Measurements from ENCODE around the gene BRD4. TPM values are rescaled to one million over a fixed set of nuclear protein-coding genes. Genes with fewer than 3 reads are reported as not detected.

The BRD4 gene
- total and polyA plus RNA-seq, 10 of the 15 experiments (the other 5 are each of a cell fraction or from before 2014, with no cell fraction given) = 5.3 to 84.4 (median 11.8) TPM

DNA sequence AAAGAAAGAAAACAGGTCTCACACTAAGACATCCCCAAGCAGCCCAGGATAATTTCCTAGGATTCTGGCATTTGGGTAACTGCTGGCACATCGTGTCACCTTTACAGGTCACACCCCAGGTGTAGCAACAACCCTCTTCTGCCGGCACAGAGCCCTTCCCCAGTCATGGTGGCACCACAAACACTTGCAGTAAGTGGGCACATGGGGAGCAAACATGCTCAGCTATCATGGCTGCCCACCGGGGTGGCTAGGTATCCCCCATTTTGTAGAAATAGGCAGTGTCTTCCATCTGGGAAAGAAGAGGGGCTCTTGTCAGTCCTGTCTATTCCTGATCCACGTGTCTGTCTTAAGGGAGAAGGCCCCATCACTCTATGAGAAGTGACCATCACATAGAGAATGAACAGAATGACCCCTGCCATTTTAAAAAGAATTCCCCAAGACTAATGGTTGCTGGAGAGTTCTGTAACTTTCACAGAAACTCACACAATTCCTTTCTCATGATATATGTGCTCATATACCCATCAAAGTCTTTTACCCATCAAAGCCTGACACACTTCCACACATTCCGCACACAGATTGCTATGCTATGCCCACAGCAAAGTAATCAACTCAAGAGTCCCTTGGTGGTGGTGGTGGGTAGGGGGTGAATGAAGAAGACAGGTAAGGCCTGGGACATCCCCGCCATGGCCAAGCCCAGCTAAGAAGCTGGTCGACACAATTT is 33.3 kb downstream of the BRD4 start:
- H3K9me3 ChIP-seq (replicated peaks; ENCODE audit: control insufficient read depth, insufficient read depth, low read length) = no peaks in the 10 kb centered on the region
- H3K36me3 ChIP-seq (ENCODE audit: control insufficient read depth in 2 of 2, insufficient read depth in 2 of 2, low read length in 1 of 2) = peaks cover 3 to 6% of the 10 kb centered on the region in 2 experiments; a peak in 3 of 4 replicates
- no peak for FAIRE-seq
- ChIA-PET CTCF (interaction anchor here (0.6 to 1.8 kb wide), 2 partner anchors 11 to 114 kb away, joined by 3 to 4 read pairs; no protein-coding TSS in a partner anchor), RAD21 (ENCODE audit: unreplicated experiment) (no interaction called here), POLR2A (interaction anchor here (0.6 kb wide), 1 partner anchor 31 kb away, joined by 4 read pairs; no protein-coding TSS in a partner anchor), SMC1A (ENCODE audit: uncharacterized antibody, unreplicated experiment) (interaction anchor here (2.1 kb wide), 1 partner anchor 10 kb away, joined by 11 read pairs; no protein-coding TSS in a partner anchor)
- no peak overlapping the region; the same call in 1 of the 2 replicates for H3K27ac ChIP-seq (ENCODE audit: control insufficient read depth, insufficient read depth)
- in situ Hi-C loops (cut with MboI) = no loop called here
- no TSS peak for BruUV-seq (replicated peaks)
- no peak overlapping the region for H3K4me2 ChIP-seq (ENCODE audit: control insufficient read depth, insufficient read depth)
- H3K9ac ChIP-seq (ENCODE audit: control insufficient read depth, insufficient read depth, low read length) = no peak overlapping the region
- H2AFZ ChIP-seq (ENCODE audit: control insufficient read depth, low read depth, low read length) = no peak overlapping the region
- no peaks in the 10 kb centered on the region for H3K27me3 ChIP-seq (replicated peaks in 1 of 2; ENCODE audit: control insufficient read depth in 2 of 2, insufficient read depth in 2 of 2, low read length in 1 of 2)
- DNase-seq (ENCODE audit: low read depth, low spot score) = no peak
- peaks cover 22% of the 10 kb centered on the region for H3K4me1 ChIP-seq (ENCODE audit: control insufficient read depth, insufficient read depth, low read length)
- no peak overlapping the region for H3K4me3 ChIP-seq
- intact Hi-C loops (cut with micrococcal nuclease; ENCODE audit: unreplicated experiment) = no loop called here
- ATAC-seq = no peak
- TF ChIP-seq RAD21 (IDR thresholded peaks at IDR 0.05; ENCODE audit: insufficient read depth, low read depth, low read length) (no peak), HCFC1 (IDR thresholded peaks at IDR 0.05; ENCODE audit: low read length) (no peak), ZNF207 (IDR thresholded peaks at IDR 0.05; ENCODE audit: borderline replicate concordance) (no peak), MXI1 (IDR thresholded peaks at IDR 0.05; ENCODE audit: low read depth, low read length) (no peak), SMC3 (IDR thresholded peaks at IDR 0.05; ENCODE audit: borderline replicate concordance, low read length) (no peak), NFXL1 (IDR thresholded peaks at IDR 0.05; ENCODE audit: borderline replicate concordance) (no peak), BMI1 (IDR thresholded peaks at IDR 0.05; ENCODE audit: borderline replicate concordance) (no peak), SMAD5 (IDR thresholded peaks at IDR 0.05; ENCODE audit: low read depth) (no peak), SRF (IDR thresholded peaks at IDR 0.05; ENCODE audit: low read depth in 2 of 2, low read length in 2 of 2) (no peak)
- TF ChIP-seq, protein P1, sequence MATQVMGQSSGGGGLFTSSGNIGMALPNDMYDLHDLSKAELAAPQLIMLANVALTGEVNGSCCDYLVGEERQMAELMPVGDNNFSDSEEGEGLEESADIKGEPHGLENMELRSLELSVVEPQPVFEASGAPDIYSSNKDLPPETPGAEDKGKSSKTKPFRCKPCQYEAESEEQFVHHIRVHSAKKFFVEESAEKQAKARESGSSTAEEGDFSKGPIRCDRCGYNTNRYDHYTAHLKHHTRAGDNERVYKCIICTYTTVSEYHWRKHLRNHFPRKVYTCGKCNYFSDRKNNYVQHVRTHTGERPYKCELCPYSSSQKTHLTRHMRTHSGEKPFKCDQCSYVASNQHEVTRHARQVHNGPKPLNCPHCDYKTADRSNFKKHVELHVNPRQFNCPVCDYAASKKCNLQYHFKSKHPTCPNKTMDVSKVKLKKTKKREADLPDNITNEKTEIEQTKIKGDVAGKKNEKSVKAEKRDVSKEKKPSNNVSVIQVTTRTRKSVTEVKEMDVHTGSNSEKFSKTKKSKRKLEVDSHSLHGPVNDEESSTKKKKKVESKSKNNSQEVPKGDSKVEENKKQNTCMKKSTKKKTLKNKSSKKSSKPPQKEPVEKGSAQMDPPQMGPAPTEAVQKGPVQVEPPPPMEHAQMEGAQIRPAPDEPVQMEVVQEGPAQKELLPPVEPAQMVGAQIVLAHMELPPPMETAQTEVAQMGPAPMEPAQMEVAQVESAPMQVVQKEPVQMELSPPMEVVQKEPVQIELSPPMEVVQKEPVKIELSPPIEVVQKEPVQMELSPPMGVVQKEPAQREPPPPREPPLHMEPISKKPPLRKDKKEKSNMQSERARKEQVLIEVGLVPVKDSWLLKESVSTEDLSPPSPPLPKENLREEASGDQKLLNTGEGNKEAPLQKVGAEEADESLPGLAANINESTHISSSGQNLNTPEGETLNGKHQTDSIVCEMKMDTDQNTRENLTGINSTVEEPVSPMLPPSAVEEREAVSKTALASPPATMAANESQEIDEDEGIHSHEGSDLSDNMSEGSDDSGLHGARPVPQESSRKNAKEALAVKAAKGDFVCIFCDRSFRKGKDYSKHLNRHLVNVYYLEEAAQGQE (IDR thresholded peaks at IDR 0.05; ENCODE audit: low read depth, low read length) = no peak
- 71% methylated on average over 7 of the region's 7 CpGs for WGBS (ENCODE audit: insufficient coverage, insufficient replicate concordance, low lambda C conversion rate, missing lambda C conversion rate)
- peaks cover 90% of the 10 kb centered on the region for H3K79me2 ChIP-seq (ENCODE audit: control insufficient read depth, insufficient read depth, low read length)
- peaks cover 26% of the 10 kb centered on the region for H4K20me1 ChIP-seq (ENCODE audit: control insufficient read depth, insufficient read depth)
